ENCODE data around the gene CDC25A. TPM values are rescaled to one million over a fixed set of nuclear protein-coding genes. Genes with fewer than 3 reads are reported as not detected.

The CDC25A gene
- total RNA-seq, 3 donors from 2014 or later (not counting 1 experiment from before 2014, with no cell fraction given), result 0.56 to 1.3 (median 0.72) TPM

GRCh38 chr3:48232734-48233133, 44.5 kb upstream of the CDC25A start:
- no peak for TF ChIP-seq CTCF (IDR thresholded peaks at IDR 0.05)
- whole genome bisulfite sequencing (ENCODE audit: insufficient coverage), result 49% methylated on average over 6 of the region's 6 CpGs
- Mint-ChIP-seq H3K27ac (no peak overlapping the region), H3K4me1 (peaks cover 0 to 7% of the 10 kb centered on the region in 2 donors), H3K9me3 (no peaks in the 10 kb centered on the region), H3K4me3 (no peak overlapping the region), H3K36me3 (no peaks in the 10 kb centered on the region), H3K27me3 (ENCODE audit: low read depth in 2 of 2) (peaks cover 0 to 7% of the 10 kb centered on the region in 2 donors)
- no peak overlapping the region for H3K4me3 ChIP-seq (ENCODE audit: low read length)
- ATAC-seq, result peak; percentile 73 to 85 (median 85)
- no peak overlapping the region for H3K27ac ChIP-seq (ENCODE audit: low read length)
- DNase-seq, result peak; percentile 24 to 71
- intact Hi-C loops (cut with micrococcal nuclease), result loop anchor here (1.0 kb wide), 1 partner anchor 204 kb away; no protein-coding TSS in a partner anchor
- no peaks in the 10 kb centered on the region for H3K27me3 ChIP-seq (ENCODE audit: control insufficient read depth, insufficient read depth, low read length)
- no peaks in the 10 kb centered on the region for H3K9me3 ChIP-seq (ENCODE audit: control insufficient read depth, insufficient read depth, low read length)
- H3K4me1 ChIP-seq (ENCODE audit: control insufficient read depth, insufficient read depth, low read length), result peaks cover 10% of the 10 kb centered on the region
- H3K36me3 ChIP-seq (ENCODE audit: control insufficient read depth, insufficient read depth, low read length), result no peaks in the 10 kb centered on the region

GRCh38 chr3:48232232-48232631, 44.0 kb upstream of the CDC25A start:
- Mint-ChIP-seq H3K4me3 (no peak overlapping the region), H3K9me3 (no peaks in the 10 kb centered on the region), H3K27me3 (ENCODE audit: low read depth in 2 of 2) (peaks cover 0 to 7% of the 10 kb centered on the region in 2 donors), H3K36me3 (no peaks in the 10 kb centered on the region), H3K4me1 (peaks cover 0 to 7% of the 10 kb centered on the region in 2 donors), H3K27ac (no peak overlapping the region)
- no peaks in the 10 kb centered on the region for H3K27me3 ChIP-seq (ENCODE audit: control insufficient read depth, insufficient read depth, low read length)
- TF ChIP-seq CTCF (IDR thresholded peaks at IDR 0.05), result no peak
- 84% methylated on average over 4 of the region's 4 CpGs for WGBS (ENCODE audit: insufficient coverage)
- H3K36me3 ChIP-seq (ENCODE audit: control insufficient read depth, insufficient read depth, low read length), result no peaks in the 10 kb centered on the region
- H3K9me3 ChIP-seq (ENCODE audit: control insufficient read depth, insufficient read depth, low read length), result no peaks in the 10 kb centered on the region
- intact Hi-C loops (cut with micrococcal nuclease), result loop anchor here (1.0 kb wide), 1 partner anchor 204 kb away; no protein-coding TSS in a partner anchor
- ATAC-seq (no peak), DNase-seq (no peak)
- no peak overlapping the region for H3K27ac ChIP-seq (ENCODE audit: low read length)
- no peak overlapping the region for H3K4me3 ChIP-seq (ENCODE audit: low read length)
- H3K4me1 ChIP-seq (ENCODE audit: control insufficient read depth, insufficient read depth, low read length), result peaks cover 10% of the 10 kb centered on the region

GRCh38 chr3:48226939-48227338, 38.7 kb upstream of the CDC25A start:
- Mint-ChIP-seq H3K4me3 (no peak overlapping the region), H3K4me1 (peaks cover 4 to 5% of the 10 kb centered on the region in 2 donors), H3K36me3 (no peaks in the 10 kb centered on the region), H3K27ac (no peak overlapping the region), H3K9me3 (no peaks in the 10 kb centered on the region), H3K27me3 (ENCODE audit: low read depth in 2 of 2) (no peaks in the 10 kb centered on the region)
- Histone ChIP-seq H3K27me3 (ENCODE audit: control insufficient read depth, insufficient read depth, low read length) (no peaks in the 10 kb centered on the region), H3K27ac (ENCODE audit: low read length) (no peak overlapping the region), H3K36me3 (ENCODE audit: control insufficient read depth, insufficient read depth, low read length) (no peaks in the 10 kb centered on the region), H3K9me3 (ENCODE audit: control insufficient read depth, insufficient read depth, low read length) (no peaks in the 10 kb centered on the region), H3K4me1 (ENCODE audit: control insufficient read depth, insufficient read depth, low read length) (peaks cover 26% of the 10 kb centered on the region), H3K4me3 (ENCODE audit: low read length) (no peak overlapping the region)
- DNase-seq (no peak), ATAC-seq (no peak)
- intact Hi-C loops (cut with micrococcal nuclease), result no loop called here
- no peak for TF ChIP-seq CTCF (IDR thresholded peaks at IDR 0.05)
- 2% methylated on average over 3 of the region's 3 CpGs for WGBS (ENCODE audit: insufficient coverage)

GRCh38 chr3:48225587-48225986, 37.4 kb upstream of the CDC25A start:
- Mint-ChIP-seq H3K4me3 (no peak overlapping the region), H3K4me1 (peaks cover 4 to 5% of the 10 kb centered on the region in 2 donors), H3K27me3 (ENCODE audit: low read depth in 2 of 2) (no peaks in the 10 kb centered on the region), H3K27ac (no peak overlapping the region), H3K36me3 (no peaks in the 10 kb centered on the region), H3K9me3 (no peaks in the 10 kb centered on the region)
- H3K27me3 ChIP-seq (ENCODE audit: control insufficient read depth, insufficient read depth, low read length), result no peaks in the 10 kb centered on the region
- no peaks in the 10 kb centered on the region for H3K36me3 ChIP-seq (ENCODE audit: control insufficient read depth, insufficient read depth, low read length)
- H3K9me3 ChIP-seq (ENCODE audit: control insufficient read depth, insufficient read depth, low read length), result no peaks in the 10 kb centered on the region
- H3K4me3 ChIP-seq (ENCODE audit: low read length), result no peak overlapping the region
- no peak for DNase-seq
- ATAC-seq, result no peak
- intact Hi-C loops (cut with micrococcal nuclease), result no loop called here
- no peak overlapping the region for H3K27ac ChIP-seq (ENCODE audit: low read length)
- TF ChIP-seq CTCF (IDR thresholded peaks at IDR 0.05), result no peak
- peaks cover 32% of the 10 kb centered on the region for H3K4me1 ChIP-seq (ENCODE audit: control insufficient read depth, insufficient read depth, low read length)
- 85% methylated on average over 3 of the region's 3 CpGs for WGBS (ENCODE audit: insufficient coverage)

Data from natural killer cell (primary cell).